ENCODE measurements around the gene MYH14. TPM values are rescaled to one million over a fixed set of nuclear protein-coding genes. Genes with fewer than 3 reads are reported as not detected.
"Not testable (repeated sequence)": the region's sequence is repeated elsewhere in the genome, so short reads cannot be mapped to it uniquely, and the experiment has no call there.

Gene MYH14
- total RNA-seq, 1 donor from 2014 or later = 96.0 TPM

DNA sequence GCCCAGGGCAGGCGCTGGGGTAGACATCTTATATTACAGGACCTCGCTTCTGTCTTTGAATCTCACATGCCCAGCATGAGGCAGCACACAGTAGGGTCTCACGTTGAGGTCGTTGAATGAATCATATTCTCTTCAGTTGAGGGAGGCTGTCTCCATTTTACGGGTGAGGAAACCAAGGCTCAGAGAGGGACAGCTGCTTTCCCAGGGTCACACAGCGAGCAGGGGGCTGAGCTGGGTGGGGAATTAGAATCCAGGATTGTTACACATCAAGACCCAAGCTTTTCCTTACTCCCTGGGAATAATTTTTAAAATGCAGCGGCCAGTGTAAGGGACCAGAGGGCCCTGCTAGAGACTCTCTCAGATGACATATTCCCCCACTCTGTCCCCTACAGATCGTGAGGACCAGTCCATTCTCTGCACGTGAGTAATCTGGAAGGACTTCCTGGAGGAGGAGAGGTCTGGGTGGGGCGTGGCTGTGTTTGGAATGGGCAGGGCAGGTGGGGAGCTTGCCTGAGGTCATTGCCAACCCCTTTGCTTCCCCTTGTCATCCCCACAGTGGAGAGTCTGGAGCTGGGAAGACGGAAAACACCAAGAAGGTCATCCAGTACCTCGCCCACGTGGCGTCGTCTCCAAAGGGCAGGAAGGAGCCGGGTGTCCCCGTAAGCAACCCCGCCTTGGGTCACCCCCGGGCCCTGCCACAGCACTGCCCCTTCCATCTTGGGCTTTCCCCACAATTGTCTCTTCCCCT is 19.4 kb downstream of the MYH14 start:
- Histone ChIP-seq H3K36me3 (ENCODE audit: control insufficient read depth, insufficient read depth, low read length) (no peaks in the 10 kb centered on the region), H3K4me3 (ENCODE audit: low read depth, low read length) (no peak overlapping the region), H3K27me3 (ENCODE audit: control insufficient read depth, insufficient read depth, low read length) (no peaks in the 10 kb centered on the region)
- no peak for DNase-seq (ENCODE audit: low read depth)
- TF ChIP-seq, protein P1, sequence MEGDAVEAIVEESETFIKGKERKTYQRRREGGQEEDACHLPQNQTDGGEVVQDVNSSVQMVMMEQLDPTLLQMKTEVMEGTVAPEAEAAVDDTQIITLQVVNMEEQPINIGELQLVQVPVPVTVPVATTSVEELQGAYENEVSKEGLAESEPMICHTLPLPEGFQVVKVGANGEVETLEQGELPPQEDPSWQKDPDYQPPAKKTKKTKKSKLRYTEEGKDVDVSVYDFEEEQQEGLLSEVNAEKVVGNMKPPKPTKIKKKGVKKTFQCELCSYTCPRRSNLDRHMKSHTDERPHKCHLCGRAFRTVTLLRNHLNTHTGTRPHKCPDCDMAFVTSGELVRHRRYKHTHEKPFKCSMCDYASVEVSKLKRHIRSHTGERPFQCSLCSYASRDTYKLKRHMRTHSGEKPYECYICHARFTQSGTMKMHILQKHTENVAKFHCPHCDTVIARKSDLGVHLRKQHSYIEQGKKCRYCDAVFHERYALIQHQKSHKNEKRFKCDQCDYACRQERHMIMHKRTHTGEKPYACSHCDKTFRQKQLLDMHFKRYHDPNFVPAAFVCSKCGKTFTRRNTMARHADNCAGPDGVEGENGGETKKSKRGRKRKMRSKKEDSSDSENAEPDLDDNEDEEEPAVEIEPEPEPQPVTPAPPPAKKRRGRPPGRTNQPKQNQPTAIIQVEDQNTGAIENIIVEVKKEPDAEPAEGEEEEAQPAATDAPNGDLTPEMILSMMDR (IDR thresholded peaks at IDR 0.05; ENCODE audit: insufficient read depth, low read length, poor library complexity, severe bottlenecking) = no peak

DNA sequence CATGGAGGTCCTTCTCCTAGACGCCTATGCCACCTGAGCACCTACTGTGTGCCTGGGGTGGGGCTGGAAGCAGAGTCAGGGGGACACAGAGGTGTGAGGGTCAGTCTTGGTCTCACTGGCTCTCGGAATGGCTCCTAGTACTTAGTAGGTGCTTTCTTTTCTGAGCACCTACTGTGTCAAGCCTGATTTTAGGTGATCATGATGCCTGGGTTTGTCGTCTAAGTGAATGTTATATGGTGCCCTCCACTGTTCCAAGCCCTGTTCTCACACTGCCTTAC is 20.0 kb downstream of the MYH14 start:
- Histone ChIP-seq H3K4me3 (ENCODE audit: low read depth, low read length) (no peak overlapping the region), H3K27me3 (ENCODE audit: control insufficient read depth, insufficient read depth, low read length) (no peaks in the 10 kb centered on the region), H3K36me3 (ENCODE audit: control insufficient read depth, insufficient read depth, low read length) (no peaks in the 10 kb centered on the region)
- TF ChIP-seq, protein P1 (IDR thresholded peaks at IDR 0.05; ENCODE audit: insufficient read depth, low read length, poor library complexity, severe bottlenecking) = no peak
- DNase-seq (ENCODE audit: low read depth) = no peak

DNA sequence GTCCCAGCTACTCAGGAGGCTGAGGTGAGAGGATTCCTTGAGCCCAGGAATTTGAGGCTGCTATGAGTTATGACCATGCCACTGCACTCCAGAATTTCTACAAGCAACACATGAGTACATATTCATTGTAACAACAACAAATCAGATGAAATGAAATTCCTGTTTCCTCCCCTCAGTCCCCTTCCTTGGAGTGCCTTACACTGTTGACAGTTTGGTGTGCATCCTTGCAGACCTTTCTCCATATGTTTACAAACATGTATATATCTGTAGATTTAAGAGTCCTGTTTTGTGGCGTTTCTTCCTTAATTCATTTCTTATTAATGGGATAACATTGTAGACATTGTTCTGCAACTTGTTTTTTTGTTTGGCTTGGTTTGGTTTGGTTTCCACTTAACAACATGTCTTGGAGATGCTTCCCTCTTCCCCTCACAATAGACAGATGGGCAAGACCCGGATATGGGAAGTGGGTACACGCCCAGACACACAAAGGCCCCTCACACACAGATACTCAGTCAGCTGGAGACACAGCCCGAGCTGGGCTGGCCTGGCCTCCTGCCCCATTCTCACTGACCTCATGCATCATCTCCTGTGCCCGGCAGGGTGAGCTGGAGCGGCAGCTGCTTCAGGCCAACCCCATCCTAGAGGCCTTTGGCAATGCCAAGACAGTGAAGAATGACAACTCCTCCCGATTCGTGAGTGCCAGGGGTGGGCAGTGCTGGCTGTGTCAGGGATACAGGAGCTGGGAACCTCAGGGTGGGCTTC is 21.7 kb downstream of the MYH14 start:
- H3K27me3 ChIP-seq (ENCODE audit: control insufficient read depth, insufficient read depth, low read length) = no peaks in the 10 kb centered on the region
- no peak overlapping the region for H3K4me3 ChIP-seq (ENCODE audit: low read depth, low read length)
- TF ChIP-seq, protein P1 (IDR thresholded peaks at IDR 0.05; ENCODE audit: insufficient read depth, low read length, poor library complexity, severe bottlenecking) = no peak
- H3K36me3 ChIP-seq (ENCODE audit: control insufficient read depth, insufficient read depth, low read length) = no peaks in the 10 kb centered on the region
- DNase-seq (ENCODE audit: low read depth) = no peak

DNA sequence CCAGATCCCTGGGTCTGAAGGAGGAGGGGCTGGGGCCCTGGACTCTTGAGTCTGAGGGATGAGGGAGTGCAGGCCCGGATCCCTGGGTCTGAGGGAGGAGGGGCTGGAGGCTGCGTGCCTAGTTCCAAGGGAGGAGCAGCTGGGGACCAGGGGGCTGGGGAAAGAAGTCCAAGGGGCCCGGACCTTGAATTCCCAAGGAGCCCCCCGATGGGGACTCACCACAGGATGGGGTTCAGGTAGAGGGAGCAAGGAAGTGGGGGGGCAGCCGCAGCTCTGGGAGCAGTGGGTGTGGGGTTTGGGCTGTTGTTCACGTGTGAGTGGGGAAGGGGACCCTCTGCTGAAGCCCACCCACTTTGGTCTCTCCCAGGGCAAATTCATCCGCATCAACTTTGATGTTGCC is 23.1 kb downstream of the MYH14 start:
- TF ChIP-seq, protein P1 (IDR thresholded peaks at IDR 0.05; ENCODE audit: insufficient read depth, low read length, poor library complexity, severe bottlenecking) = no peak
- no peak for DNase-seq (ENCODE audit: low read depth)
- Histone ChIP-seq H3K4me3 (ENCODE audit: low read depth, low read length) (no peak overlapping the region), H3K36me3 (ENCODE audit: control insufficient read depth, insufficient read depth, low read length) (no peaks in the 10 kb centered on the region), H3K27me3 (ENCODE audit: control insufficient read depth, insufficient read depth, low read length) (no peaks in the 10 kb centered on the region)

DNA sequence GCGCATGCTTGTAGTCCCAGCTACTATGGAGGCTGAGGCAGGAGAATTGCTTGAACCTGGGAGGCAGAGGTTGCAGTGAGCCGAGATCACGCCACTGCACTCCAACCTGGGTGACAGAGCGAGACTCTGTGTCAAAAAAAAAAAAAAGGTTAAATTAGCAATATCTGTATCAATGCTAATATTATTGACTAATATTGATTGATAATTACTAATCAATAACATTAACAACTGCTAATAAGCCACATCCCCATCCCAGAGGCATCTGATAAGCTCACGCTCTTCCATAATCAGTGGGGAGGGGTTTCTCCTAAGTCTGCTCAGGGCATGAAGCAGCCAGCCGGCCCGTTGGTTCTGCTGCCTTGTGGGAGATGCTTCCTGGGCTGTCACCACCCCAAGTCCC is 24.7 kb downstream of the MYH14 start:
- not testable (repeated sequence) for DNase-seq (ENCODE audit: low read depth); H3K27me3 ChIP-seq (ENCODE audit: control insufficient read depth, insufficient read depth, low read length); H3K4me3 ChIP-seq (ENCODE audit: low read depth, low read length); H3K36me3 ChIP-seq (ENCODE audit: control insufficient read depth, insufficient read depth, low read length)

DNA sequence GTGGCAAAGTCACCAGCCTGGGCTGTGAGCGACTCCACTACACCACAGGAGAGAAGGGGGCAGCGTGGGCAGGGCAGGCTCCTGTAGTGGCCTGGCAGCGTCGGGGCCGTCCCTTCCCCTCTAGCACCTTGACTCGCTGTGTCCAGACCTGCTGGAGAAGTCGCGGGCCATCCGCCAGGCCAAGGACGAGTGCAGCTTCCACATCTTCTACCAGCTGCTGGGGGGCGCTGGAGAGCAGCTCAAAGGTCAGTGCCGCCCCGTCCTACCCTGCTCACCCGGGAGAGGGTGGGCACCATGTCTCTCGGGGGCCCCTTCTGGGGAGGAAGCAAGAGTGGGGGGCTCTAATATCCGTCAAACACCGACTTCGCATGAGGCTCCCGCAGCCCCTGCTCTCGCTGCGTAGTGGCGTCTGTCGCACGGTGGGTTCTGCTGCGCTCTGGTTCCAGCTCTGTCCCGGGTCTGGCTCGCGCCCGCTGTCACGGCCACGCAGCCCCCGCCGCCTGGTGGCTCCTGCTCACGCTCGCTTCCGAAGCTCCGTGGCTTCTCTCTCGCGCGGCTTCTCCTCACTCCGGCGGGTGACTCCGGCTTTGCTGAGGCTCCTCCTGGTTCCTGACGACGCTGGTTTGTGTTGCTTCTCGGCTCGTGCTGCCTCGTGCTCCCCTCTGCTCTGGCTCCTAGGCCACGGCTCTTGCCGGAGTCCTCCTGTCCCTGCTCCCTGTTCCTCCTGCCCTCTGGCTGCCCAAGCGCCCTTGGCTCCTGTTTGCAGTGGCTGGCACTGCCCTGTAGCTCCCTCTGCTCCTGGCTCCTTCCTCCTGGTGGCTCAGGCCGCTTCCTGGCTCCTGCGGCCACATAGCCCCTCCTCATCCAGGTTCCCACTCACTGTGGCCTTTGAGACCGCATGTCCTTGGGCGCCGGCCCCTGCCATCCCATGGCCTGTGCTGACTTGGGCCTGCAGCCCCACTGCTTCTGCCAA is 27.2 kb downstream of the MYH14 start:
- H3K4me3 ChIP-seq (ENCODE audit: low read depth, low read length) = no peak overlapping the region
- TF ChIP-seq, protein P1 (IDR thresholded peaks at IDR 0.05; ENCODE audit: insufficient read depth, low read length, poor library complexity, severe bottlenecking) = no peak
- no peak for DNase-seq (ENCODE audit: low read depth)
- H3K36me3 ChIP-seq (ENCODE audit: control insufficient read depth, insufficient read depth, low read length) = no peaks in the 10 kb centered on the region
- no peaks in the 10 kb centered on the region for H3K27me3 ChIP-seq (ENCODE audit: control insufficient read depth, insufficient read depth, low read length)

DNA sequence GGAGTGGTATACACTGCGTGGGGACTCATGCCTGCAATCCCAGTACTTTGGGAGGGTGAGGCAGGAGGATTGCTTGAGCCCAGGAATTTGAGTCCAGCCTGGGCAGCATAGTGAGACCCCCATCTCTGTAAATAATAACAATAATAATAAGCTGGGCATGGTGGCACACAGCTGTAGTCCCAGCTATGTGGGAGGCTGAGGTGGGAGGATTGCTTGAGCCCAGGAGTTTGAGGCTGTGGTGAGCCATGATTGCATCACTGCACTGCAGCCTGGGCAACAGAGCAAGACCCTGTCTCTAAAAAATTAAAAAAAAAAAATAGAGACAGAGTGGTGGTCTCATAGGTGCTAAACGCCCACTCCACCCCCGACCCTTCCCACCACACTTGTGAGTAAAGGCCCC is 28.0 kb downstream of the MYH14 start:
- H3K27me3 ChIP-seq (ENCODE audit: control insufficient read depth, insufficient read depth, low read length); DNase-seq (ENCODE audit: low read depth); H3K36me3 ChIP-seq (ENCODE audit: control insufficient read depth, insufficient read depth, low read length); H3K4me3 ChIP-seq (ENCODE audit: low read depth, low read length): not testable (repeated sequence)

Data from kidney epithelial cell (primary cell).